NCI-H526 treated with DMSO at 0.1 percent for 48 hours (cell line): ENCODE results near the gene BRD7.

Experiments used
- DNase-seq: peaks from one replicate; lab custom pipeline; 2025; lab: John Stamatoyannopoulos, UW

Gene BRD7

GRCh38 chr16:50389900-50390299 is 21.1 kb upstream of the BRD7 start:
- no peak for DNase-seq

- no peak for DNase-seq
Measured at GRCh38 chr16:50388496-50388895, 19.7 kb upstream of the BRD7 start.

GRCh38 chr16:50386774-50387173 is 18.0 kb upstream of the BRD7 start:
- no peak for DNase-seq

- DNase-seq = no peak
Measured at GRCh38 chr16:50386139-50386538, 17.4 kb upstream of the BRD7 start.

- DNase-seq = no peak
Measured at GRCh38 chr16:50384500-50385135, 15.8 kb upstream of the BRD7 start.

- DNase-seq = no peak
Measured at GRCh38 chr16:50381679-50382440, 13.1 kb upstream of the BRD7 start.

GRCh38 chr16:50378417-50378816 is 9.6 kb upstream of the BRD7 start:
- no peak for DNase-seq

- DNase-seq = no peak
Measured at GRCh38 chr16:50377001-50377400, 8.2 kb upstream of the BRD7 start.

- no peak for DNase-seq
Measured at GRCh38 chr16:50373780-50374179, 5.0 kb upstream of the BRD7 start.

- DNase-seq = no peak
Measured at GRCh38 chr16:50373345-50373701, 4.5 kb upstream of the BRD7 start.

GRCh38 chr16:50372611-50373344 is 4.0 kb upstream of the BRD7 start:
- DNase-seq = no peak

GRCh38 chr16:50371936-50372595 is 3.3 kb upstream of the BRD7 start:
- DNase-seq = no peak

GRCh38 chr16:50371036-50371716 is 2.4 kb upstream of the BRD7 start:
- no peak for DNase-seq

- no peak for DNase-seq
Measured at GRCh38 chr16:50369133-50369804, 481 bp upstream of the BRD7 start.

GRCh38 chr16:50367777-50368409 is 895 bp downstream of the BRD7 start:
- DNase-seq = no peak

GRCh38 chr16:50365791-50366575 is 2.8 kb downstream of the BRD7 start:
- DNase-seq = no peak

GRCh38 chr16:50363656-50364055 is 5.1 kb downstream of the BRD7 start:
- DNase-seq = no peak

GRCh38 chr16:50360779-50361178 is 8.0 kb downstream of the BRD7 start:
- DNase-seq = no peak

- peak; percentile 80 for DNase-seq
Measured at GRCh38 chr16:50360033-50360778, 8.6 kb downstream of the BRD7 start.
